ENCODE results near the gene OR7A10. TPM values are rescaled to one million over a fixed set of nuclear protein-coding genes. Genes with fewer than 3 reads are reported as not detected.

Gene OR7A10
- not detected in 2 replicates for total RNA-seq (2014; rRNA removed; shearing (Covaris generic))

DNA sequence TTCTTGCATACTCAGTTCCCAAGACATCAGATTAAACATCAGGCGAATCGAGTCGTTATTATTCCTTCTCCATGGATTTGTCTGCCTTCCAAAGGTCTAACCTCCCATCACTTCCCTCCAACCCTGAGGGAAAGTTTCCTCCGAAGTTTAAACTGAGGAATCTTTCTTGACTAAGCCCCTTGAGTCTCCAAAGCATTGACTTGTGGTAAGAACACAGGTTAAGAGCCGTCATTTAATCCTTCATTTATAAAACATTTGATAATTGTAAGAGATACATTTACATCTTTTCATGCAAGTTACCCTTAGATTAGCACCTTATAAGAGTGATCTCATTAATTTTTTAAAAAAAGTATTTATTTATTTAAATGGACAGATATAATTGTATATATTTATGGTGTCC lies at the start of gene OR7A10:
OR7A10 (minus strand) TSS at position 101 of the 400 bp plus-strand sequence. CDS start 7,045 bp downstream, outside the sequence.
- H3K9me3 ChIP-seq (replicated peaks), result no peaks in the 10 kb centered on the region
- no peaks in the 10 kb centered on the region for H3K4me1 ChIP-seq (replicated peaks)
- no peak within 1 kb of the TSS for H3K27ac ChIP-seq
- H3K36me3 ChIP-seq, result no peaks in the 10 kb centered on the region
- no peak within 1 kb of the TSS for H3K4me3 ChIP-seq
- H3K27me3 ChIP-seq (replicated peaks), result 0 out of 2 replicates have a peak, but pooled peaks cover 4% of the 10 kb centered on the region
- DNase-seq (ENCODE audit: low read depth in 1 of 2, low spot score in 2 of 2), result no peak

DNA sequence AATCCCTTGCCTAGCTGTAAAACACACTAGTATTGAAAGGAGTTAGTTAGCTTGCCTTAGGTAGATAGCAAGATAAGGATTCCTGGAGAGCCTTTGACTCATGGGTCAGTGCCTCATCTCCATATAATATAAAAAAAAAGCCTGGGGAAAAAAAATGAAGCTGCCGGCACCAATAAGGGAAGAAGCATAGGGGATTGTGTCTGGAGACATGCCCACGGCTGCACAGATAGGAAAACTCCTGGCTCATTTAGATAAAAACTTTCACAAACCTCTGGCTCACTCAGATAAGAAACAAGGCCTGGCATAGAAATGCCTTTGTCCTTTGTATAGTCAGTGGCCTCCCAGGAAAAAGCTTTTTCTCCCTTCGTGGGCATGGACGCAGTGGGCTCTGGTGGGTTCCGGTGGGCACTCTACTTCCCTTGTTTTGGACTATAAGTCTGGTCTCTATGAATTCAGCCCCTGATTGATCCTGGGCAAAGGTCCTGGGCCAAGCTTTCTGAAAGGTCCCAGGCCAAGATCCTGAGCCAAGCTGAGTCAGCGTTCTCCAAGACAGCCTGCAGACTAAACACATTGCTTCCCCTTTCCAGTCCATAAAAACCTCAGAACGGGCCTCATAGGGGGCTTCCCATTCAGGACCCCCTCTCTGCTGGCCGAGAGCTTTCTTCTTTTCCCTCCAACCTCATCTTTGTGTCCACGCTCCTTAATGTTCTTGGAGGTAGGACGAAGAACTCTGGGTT lies 42.1 kb upstream of the OR7A10 start:
- H3K36me3 ChIP-seq, result no peaks in the 10 kb centered on the region
- no peak for DNase-seq (ENCODE audit: low read depth in 1 of 2, low spot score in 2 of 2)
- no peaks in the 10 kb centered on the region for H3K4me1 ChIP-seq (replicated peaks)
- H3K9me3 ChIP-seq (replicated peaks), result no peaks in the 10 kb centered on the region
- H3K27me3 ChIP-seq (replicated peaks), result peaks cover 6% of the 10 kb centered on the region; the same call in 1 of the 2 replicates
- no peak overlapping the region for H3K4me3 ChIP-seq
- H3K27ac ChIP-seq, result no peak overlapping the region

DNA sequence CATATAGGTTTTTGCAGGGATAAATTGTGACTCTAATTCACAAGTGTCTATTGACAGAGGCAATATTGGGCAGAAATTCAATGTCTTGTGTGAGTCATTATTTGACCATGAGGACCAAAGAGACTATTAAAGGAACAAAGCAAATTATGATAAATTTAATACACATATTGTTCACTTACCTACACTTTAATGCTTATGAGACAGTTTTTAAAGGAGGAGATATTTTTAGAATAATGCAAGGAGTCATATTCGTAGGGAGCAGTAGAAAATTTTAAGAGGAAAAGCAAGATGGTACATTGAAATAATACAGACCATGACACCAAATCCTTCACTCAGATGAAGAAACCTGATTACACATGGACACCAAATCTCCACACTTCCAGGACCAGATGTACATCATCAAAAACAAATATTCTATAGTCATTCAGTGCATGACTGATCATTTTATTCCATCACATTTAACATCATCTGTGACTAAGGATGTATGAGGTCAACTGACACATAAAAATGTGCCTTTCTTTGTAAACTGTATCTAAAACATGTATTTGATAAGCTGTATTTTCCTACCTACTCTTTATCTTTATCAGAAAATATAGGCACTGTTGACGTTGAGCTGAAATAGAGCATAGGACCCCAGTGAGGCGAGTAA lies 41.4 kb upstream of the OR7A10 start:
- Histone ChIP-seq H3K4me1 (replicated peaks) (no peaks in the 10 kb centered on the region), H3K9me3 (replicated peaks) (no peaks in the 10 kb centered on the region), H3K27me3 (replicated peaks) (peaks cover 6% of the 10 kb centered on the region; the same call in 1 of the 2 replicates), H3K27ac (no peak overlapping the region), H3K4me3 (no peak overlapping the region), H3K36me3 (no peaks in the 10 kb centered on the region)
- DNase-seq (ENCODE audit: low read depth in 1 of 2, low spot score in 2 of 2), result no peak

DNA sequence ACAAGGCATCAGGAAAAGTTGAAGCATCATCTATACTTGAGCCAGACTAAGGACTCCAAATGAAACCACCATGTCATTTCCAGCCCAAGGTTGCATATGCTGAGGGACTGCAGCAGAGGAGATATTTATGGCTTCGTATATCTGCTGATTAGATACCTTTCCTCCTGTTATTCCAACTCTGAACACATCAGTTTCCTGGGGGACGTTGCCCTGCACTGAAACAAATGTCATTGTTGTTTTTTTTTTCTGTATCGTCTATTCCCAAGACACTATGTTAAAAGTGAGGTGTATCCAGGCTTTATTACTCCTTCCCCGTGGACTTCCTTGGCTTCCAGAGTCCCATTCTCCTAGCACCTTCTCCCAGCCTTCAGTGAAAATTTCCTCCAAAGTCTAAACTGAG lies 37.3 kb upstream of the OR7A10 start, which contains the start of gene OR7A17:
OR7A17 (minus strand) TSS at position 101 of the 400 bp plus-strand sequence. CDS start 4,777 bp downstream, outside the sequence.
- DNase-seq (ENCODE audit: low read depth in 1 of 2, low spot score in 2 of 2), result no peak
- Histone ChIP-seq H3K27ac (no peak within 1 kb of the TSS), H3K9me3 (replicated peaks) (no peaks in the 10 kb centered on the region), H3K27me3 (replicated peaks) (peaks cover 20% of the 10 kb centered on the region), H3K4me1 (replicated peaks) (no peaks in the 10 kb centered on the region), H3K4me3 (no peak within 1 kb of the TSS), H3K36me3 (no peaks in the 10 kb centered on the region)

DNA sequence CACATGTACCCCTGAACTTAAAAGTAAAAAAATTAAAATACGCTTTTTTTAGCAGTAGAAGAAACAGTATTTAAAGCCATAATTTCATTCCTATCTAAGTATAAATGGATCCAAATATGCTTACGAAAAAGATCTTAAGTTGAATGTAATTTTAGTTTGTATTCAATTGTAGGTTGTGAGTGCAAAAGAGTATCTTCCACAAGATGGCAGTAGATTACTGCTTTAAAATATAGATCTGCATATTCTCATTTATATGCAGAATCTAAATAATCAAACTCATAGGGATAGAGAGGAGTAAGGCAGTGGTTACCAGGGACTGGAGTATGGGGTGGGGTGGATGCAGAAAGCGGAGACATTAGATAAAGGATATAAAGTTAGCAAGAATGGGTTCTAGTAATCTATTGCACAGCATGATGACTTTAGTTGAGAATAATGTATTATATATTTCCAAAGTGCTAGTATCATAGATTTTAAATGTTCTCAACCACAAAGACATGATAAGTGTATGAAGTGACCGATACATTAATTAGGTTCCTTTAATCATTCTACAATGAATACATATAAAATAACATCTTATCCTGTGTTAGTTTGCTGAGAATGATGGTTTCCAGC lies 23.0 kb upstream of the OR7A10 start:
- Histone ChIP-seq H3K27me3 (replicated peaks) (peaks cover 9% of the 10 kb centered on the region), H3K9me3 (replicated peaks) (no peaks in the 10 kb centered on the region), H3K4me1 (replicated peaks) (no peaks in the 10 kb centered on the region), H3K4me3 (no peak overlapping the region), H3K27ac (no peak overlapping the region), H3K36me3 (no peaks in the 10 kb centered on the region)
- no peak for DNase-seq (ENCODE audit: low read depth in 1 of 2, low spot score in 2 of 2)

DNA sequence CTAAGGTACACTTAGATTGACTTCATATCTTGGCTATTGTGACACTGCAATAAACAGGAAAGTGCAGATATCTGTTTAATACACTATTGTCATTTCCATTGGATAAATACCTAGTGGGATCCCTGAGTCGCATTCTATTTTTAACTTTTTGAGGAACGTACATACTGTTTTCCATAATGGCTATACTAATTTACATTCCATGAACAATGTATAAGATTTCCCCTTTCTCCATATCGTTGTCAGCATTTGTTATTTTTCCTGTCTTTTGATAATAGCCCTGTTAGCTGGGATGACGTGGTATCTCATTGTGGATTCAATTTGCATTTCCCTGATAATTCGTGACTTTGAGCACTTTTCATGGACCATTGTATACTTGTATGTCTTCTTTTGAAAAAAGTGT lies 19.8 kb upstream of the OR7A10 start:
- no peak for DNase-seq (ENCODE audit: low read depth in 1 of 2, low spot score in 2 of 2)
- peaks cover 11% of the 10 kb centered on the region for H3K27me3 ChIP-seq (replicated peaks)
- no peaks in the 10 kb centered on the region for H3K4me1 ChIP-seq (replicated peaks)
- no peak overlapping the region for H3K27ac ChIP-seq
- H3K36me3 ChIP-seq, result no peaks in the 10 kb centered on the region
- H3K4me3 ChIP-seq, result no peak overlapping the region
- H3K9me3 ChIP-seq (replicated peaks), result no peaks in the 10 kb centered on the region

DNA sequence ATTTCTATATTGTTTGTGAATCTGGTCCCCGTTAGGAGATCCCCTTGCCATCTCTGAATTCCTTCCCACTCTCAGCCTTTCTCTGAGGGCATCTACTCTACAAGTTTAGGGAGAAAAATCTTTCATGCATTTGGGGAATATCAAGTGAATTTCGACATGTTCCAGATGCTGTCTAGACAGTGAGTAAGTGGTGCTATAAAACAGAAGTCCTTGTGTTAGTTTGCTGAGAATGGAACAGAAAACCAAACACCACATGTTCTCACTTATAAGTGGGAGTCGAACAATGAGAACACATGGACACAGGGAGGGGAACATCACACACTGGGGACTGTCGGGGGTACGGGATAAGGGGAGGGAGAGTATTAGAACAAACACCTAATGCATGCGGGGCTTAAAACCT lies 5.1 kb downstream of the OR7A10 start:
- 0 out of 2 replicates have a peak, but pooled peaks cover 1% of the 10 kb centered on the region for H3K27me3 ChIP-seq (replicated peaks)
- no peak overlapping the region for H3K4me3 ChIP-seq
- no peaks in the 10 kb centered on the region for H3K4me1 ChIP-seq (replicated peaks)
- H3K9me3 ChIP-seq (replicated peaks), result no peaks in the 10 kb centered on the region
- H3K27ac ChIP-seq, result no peak overlapping the region
- H3K36me3 ChIP-seq, result no peaks in the 10 kb centered on the region
- no peak for DNase-seq (ENCODE audit: low read depth in 1 of 2, low spot score in 2 of 2)

DNA sequence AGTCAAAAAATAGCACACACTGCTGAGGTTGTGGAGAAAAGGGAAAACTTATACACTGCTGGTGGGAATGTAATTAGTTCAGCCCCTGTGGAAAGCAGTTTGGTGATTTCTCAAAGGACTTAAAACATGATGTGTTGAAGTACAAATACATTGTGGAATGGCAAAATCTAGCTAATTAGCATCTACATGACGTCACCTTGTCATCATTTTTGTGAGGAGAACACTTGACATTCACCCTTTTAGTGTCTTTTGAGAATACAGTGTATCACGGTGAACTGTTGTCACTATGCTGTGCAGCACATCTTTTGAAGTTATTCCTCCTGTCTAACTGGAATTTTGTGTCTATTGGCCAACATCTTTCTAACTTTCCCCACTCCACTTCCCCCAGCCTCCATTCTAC lies 5.6 kb downstream of the OR7A10 start:
- Histone ChIP-seq H3K4me1 (replicated peaks) (no peaks in the 10 kb centered on the region), H3K4me3 (no peak overlapping the region), H3K27me3 (replicated peaks) (no peaks in the 10 kb centered on the region), H3K9me3 (replicated peaks) (no peaks in the 10 kb centered on the region), H3K36me3 (no peaks in the 10 kb centered on the region), H3K27ac (no peak overlapping the region)
- no peak for DNase-seq (ENCODE audit: low read depth in 1 of 2, low spot score in 2 of 2)

DNA sequence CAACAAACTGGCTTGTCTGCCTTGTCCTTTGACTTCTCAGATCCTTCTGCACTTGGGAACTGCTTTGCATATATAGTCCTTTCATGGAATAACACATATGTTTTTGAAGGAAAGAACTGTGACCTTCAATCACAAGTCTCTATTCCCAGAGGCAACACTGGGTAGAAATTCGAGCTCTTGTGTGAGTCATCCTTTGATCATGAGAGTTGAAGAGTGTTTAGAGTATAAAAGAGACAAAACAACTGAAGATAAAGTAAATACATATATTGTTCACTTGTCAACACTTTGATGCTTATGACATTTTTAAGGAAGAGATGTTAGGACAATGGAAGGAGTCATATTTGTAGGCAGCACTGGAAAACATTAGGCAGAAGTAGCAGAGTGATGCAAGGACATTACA lies 8.5 kb downstream of the OR7A10 start:
- H3K4me3 ChIP-seq, result no peak overlapping the region
- no peak overlapping the region for H3K27ac ChIP-seq
- H3K4me1 ChIP-seq (replicated peaks), result no peaks in the 10 kb centered on the region
- H3K36me3 ChIP-seq, result no peaks in the 10 kb centered on the region
- H3K27me3 ChIP-seq (replicated peaks), result 0 out of 2 replicates have a peak, but pooled peaks cover 4% of the 10 kb centered on the region
- H3K9me3 ChIP-seq (replicated peaks), result no peaks in the 10 kb centered on the region
- DNase-seq (ENCODE audit: low read depth in 1 of 2, low spot score in 2 of 2), result no peak

DNA sequence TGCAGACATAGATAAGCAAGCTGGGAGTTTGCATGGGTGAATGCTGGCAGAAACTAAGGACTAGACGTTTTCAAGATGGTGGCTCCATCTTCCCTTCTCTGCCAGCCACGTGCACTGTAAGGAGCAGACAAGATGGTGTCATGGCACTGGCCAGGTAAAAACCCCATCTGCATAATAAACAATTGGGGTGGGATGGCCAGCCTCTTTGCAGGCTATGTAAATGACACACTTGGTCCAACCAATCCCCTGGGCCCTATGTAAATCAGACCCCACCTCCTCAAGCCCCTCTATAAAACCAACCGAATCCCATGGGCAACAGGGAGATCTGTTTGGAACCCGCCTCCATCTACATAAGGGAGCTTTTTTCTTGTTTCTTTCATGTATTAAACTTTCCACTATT lies 11.3 kb downstream of the OR7A10 start:
- H3K36me3 ChIP-seq, result no peaks in the 10 kb centered on the region
- H3K4me3 ChIP-seq, result no peak overlapping the region
- H3K27ac ChIP-seq, result no peak overlapping the region
- DNase-seq (ENCODE audit: low read depth in 1 of 2, low spot score in 2 of 2), result no peak
- no peaks in the 10 kb centered on the region for H3K4me1 ChIP-seq (replicated peaks)
- no peaks in the 10 kb centered on the region for H3K9me3 ChIP-seq (replicated peaks)
- H3K27me3 ChIP-seq (replicated peaks), result 0 out of 2 replicates have a peak, but pooled peaks cover 4% of the 10 kb centered on the region

DNA sequence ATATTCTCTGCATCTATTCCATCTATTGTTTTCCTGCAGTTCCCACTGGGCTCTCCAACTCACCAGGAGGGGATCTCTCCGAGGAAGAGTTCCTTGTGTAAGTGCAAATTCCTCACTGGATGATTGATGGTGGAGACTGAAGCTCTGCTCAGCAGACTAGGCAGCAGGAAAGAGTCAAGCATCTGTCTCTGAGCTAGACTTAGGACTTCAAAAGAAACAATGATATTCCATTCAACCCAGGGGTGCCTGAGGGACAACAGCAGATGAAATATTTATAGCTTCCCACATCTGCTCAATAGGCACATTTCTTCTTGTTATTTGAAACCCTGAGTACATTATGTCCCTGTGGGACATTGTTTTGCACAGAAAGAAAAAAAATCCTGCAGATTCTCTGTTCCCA lies 13.7 kb downstream of the OR7A10 start, which contains the start of the genes OR7A5 and OR7C1:
OR7A5 (minus strand) TSS at position 175 of the 400 bp plus-strand sequence. CDS start 6,944 bp downstream, outside the sequence.
OR7C1 (minus strand) TSS at position 175 of the 400 bp plus-strand sequence. CDS start 35,049 bp downstream, outside the sequence.
- H3K36me3 ChIP-seq, result no peaks in the 10 kb centered on the region

DNA sequence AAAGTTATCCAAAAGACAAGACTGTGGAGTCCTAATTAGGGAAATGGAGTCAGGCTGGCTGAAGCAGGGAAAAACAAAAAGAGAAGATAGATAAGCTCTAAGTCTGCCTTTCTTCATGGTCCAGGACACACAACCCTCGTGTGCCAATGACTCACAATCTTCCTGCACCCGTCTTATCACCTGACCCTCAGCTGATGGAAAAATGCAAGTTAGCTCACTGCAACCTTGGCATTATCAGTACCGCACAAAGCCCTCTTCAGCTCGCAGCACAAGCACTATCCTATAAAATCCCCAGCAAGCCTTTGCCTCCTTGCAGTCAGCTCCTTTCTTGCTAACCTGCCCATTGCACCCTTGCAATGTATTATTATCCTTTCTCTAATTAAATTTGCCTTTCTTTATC lies 18.0 kb downstream of the OR7A10 start:
- no peak for DNase-seq (ENCODE audit: low read depth in 1 of 2, low spot score in 2 of 2)
- Histone ChIP-seq H3K4me1 (replicated peaks) (no peaks in the 10 kb centered on the region), H3K27ac (no peak overlapping the region), H3K9me3 (replicated peaks) (no peaks in the 10 kb centered on the region), H3K4me3 (no peak overlapping the region), H3K36me3 (no peaks in the 10 kb centered on the region), H3K27me3 (replicated peaks) (0 out of 2 replicates have a peak, but pooled peaks cover 3% of the 10 kb centered on the region)

More for the DNA sequence above, 13.7 kb downstream of the OR7A10 start, which contains the start of the genes OR7A5 and OR7C1:
- 0 out of 2 replicates have a peak, but pooled peaks cover 4% of the 10 kb centered on the region for H3K27me3 ChIP-seq (replicated peaks)
- H3K9me3 ChIP-seq (replicated peaks), result no peaks in the 10 kb centered on the region
- no peak within 1 kb of the TSS for H3K27ac ChIP-seq
- no peaks in the 10 kb centered on the region for H3K4me1 ChIP-seq (replicated peaks)
- no peak for DNase-seq (ENCODE audit: low read depth in 1 of 2, low spot score in 2 of 2)
- H3K4me3 ChIP-seq, result no peak within 1 kb of the TSS

DNA sequence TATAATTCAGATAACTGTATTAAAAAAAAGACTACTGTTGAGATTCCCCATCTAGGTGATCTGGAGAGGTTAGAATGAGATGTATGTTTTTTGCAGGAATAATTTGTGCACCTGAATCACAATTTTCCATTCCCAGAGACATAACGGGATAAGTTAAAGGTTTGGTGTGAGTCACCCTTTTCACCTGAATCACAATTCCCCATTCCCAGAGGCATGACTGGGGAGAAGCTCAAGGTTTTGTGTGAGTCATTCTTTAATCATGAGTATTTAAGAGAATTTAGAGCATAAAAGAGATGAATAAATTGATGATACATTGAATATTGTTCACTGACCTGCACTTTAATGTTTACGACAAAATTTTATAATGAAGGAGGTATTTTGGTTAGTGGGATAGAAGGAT lies 22.7 kb downstream of the OR7A10 start:
- DNase-seq (ENCODE audit: low read depth in 1 of 2, low spot score in 2 of 2), result no peak
- H3K27ac ChIP-seq, result no peak overlapping the region
- H3K36me3 ChIP-seq, result no peaks in the 10 kb centered on the region
- no peaks in the 10 kb centered on the region for H3K4me1 ChIP-seq (replicated peaks)
- H3K27me3 ChIP-seq (replicated peaks), result peaks cover 9% of the 10 kb centered on the region; the same call in 1 of the 2 replicates
- no peak overlapping the region for H3K4me3 ChIP-seq
- no peaks in the 10 kb centered on the region for H3K9me3 ChIP-seq (replicated peaks)
